GM12892 (cell line): ENCODE results near the gene ALPG.

Source experiments
- DNase-seq: peaks from one replicate; pipeline ENCODE4 v3.0.0; 2011; ENCODE audit not compliant: insufficient read length
- FAIRE-seq: peaks from 2 replicates; lab custom pipeline; 2011; peaks lifted over from hg19 to GRCh38; lab: Jason Lieb, UNC
- POLR2A ChIP-seq: IDR thresholded peaks from 2 replicates; pipeline ENCODE4 v1.6.1; 2011; ENCODE audit warnings: low read depth, low read length, control low read depth
- POLR2AphosphoS5 ChIP-seq: IDR thresholded peaks from 2 replicates; pipeline ENCODE4 v1.6.1; 2011; ENCODE audit warnings: low read depth, low read length, control low read depth
- TAF1 ChIP-seq: IDR thresholded peaks from 2 replicates; pipeline ENCODE4 v1.6.1; 2011; ENCODE audit warnings: low read depth, mild to moderate bottlenecking, control low read depth, low read length, borderline replicate concordance

ALPG gene

GRCh38 chr2:232415138-232415690, 8.6 kb downstream of the ALPG start:
- DNase-seq (no peak), FAIRE-seq (no peak)
- TF ChIP-seq POLR2A (no peak), TAF1 (no peak), POLR2AphosphoS5 (no peak)

GRCh38 chr2:232415736-232416520, 9.3 kb downstream of the ALPG start:
- DNase-seq (no peak), FAIRE-seq (no peak)
- no peak for TF ChIP-seq POLR2A
- TF ChIP-seq POLR2AphosphoS5 = no peak
- no peak for TF ChIP-seq TAF1

GRCh38 chr2:232416521-232417470, 10.2 kb downstream of the ALPG start:
- no peak for FAIRE-seq
- no peak for DNase-seq
- TF ChIP-seq POLR2AphosphoS5 (no peak), TAF1 (no peak), POLR2A (no peak)

GRCh38 chr2:232417489-232417888, 10.8 kb downstream of the ALPG start:
- FAIRE-seq (no peak), DNase-seq (no peak)
- TF ChIP-seq POLR2AphosphoS5 (no peak), POLR2A (no peak)

GRCh38 chr2:232418056-232418455, 11.4 kb downstream of the ALPG start:
- DNase-seq = no peak

GRCh38 chr2:232418466-232419244, 12.0 kb downstream of the ALPG start:
- FAIRE-seq (no peak), DNase-seq (no peak)
- TF ChIP-seq POLR2AphosphoS5 (no peak), POLR2A (no peak), TAF1 (no peak)

More at GRCh38 chr2:232418056-232418455, 11.4 kb downstream of the ALPG start:
- TF ChIP-seq TAF1 = no peak
- TF ChIP-seq POLR2A = no peak
- no peak for TF ChIP-seq POLR2AphosphoS5
- FAIRE-seq = no peak

GRCh38 chr2:232419245-232420072, 12.8 kb downstream of the ALPG start:
- no peak for DNase-seq
- FAIRE-seq = no peak
- TF ChIP-seq POLR2AphosphoS5 (no peak), TAF1 (no peak)

GRCh38 chr2:232420073-232420454, 13.4 kb downstream of the ALPG start:
- TF ChIP-seq POLR2A (no peak), POLR2AphosphoS5 (no peak), TAF1 (no peak)
- no peak for DNase-seq
- no peak for FAIRE-seq

- TF ChIP-seq TAF1 (no peak), POLR2AphosphoS5 (no peak), POLR2A (no peak)
- FAIRE-seq (no peak), DNase-seq (no peak)
Observed at GRCh38 chr2:232420463-232421188, 14.0 kb downstream of the ALPG start.

- FAIRE-seq = no peak
- TF ChIP-seq TAF1 = no peak
- TF ChIP-seq POLR2AphosphoS5 = no peak
- TF ChIP-seq POLR2A = no peak
- no peak for DNase-seq
Observed at GRCh38 chr2:232421189-232421785, 14.6 kb downstream of the ALPG start.
